ENCODE measurements around the gene EFHD1. TPM values are rescaled to one million over a fixed set of nuclear protein-coding genes. Genes with fewer than 3 reads are reported as not detected.

The EFHD1 gene
- total and polyA plus RNA-seq, 10 donors: 13.6 to 96.2 (median 46.4) TPM

DNA sequence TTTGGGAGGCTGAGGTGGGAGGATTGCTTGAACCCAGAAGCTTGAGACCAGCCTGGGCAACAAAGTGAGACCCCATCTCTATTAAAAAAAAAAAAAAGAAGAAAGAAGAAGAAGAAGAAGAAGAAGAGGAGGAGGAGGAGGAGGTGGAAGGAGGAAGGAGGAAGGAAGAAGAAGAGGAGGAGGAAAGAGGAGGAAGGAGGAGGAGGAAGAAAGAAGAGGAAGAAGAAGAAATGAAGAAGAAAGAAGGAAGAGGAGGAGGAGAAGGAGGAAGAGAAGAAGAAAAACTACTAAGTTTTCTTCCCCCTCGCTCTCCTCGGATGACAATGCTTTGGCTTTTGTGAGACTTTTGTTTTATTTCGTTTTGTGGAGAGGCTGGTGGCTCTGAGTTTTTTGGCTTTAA, 30.1 kb upstream of the EFHD1 start:
- no peaks in the 10 kb centered on the region for H3K9me3 ChIP-seq
- intact Hi-C loops (cut with DNase I; ENCODE audit: low total_unique reads): no loop called here
- H3K36me3 ChIP-seq: no peaks in the 10 kb centered on the region
- 57 to 76% (median 69%) methylated on average over 3 of the region's 3 CpGs for WGBS, 5 donors
- no peak for DNase-seq
- no peaks in the 10 kb centered on the region for H3K27me3 ChIP-seq (replicated peaks in 1 of 7)
- no peak overlapping the region for H3K4me3 ChIP-seq
- TF ChIP-seq POLR2A (IDR thresholded peaks at IDR 0.05) (no peak), POLR2AphosphoS5 (IDR thresholded peaks at IDR 0.05) (no peak)
- TF ChIP-seq, protein P1, sequence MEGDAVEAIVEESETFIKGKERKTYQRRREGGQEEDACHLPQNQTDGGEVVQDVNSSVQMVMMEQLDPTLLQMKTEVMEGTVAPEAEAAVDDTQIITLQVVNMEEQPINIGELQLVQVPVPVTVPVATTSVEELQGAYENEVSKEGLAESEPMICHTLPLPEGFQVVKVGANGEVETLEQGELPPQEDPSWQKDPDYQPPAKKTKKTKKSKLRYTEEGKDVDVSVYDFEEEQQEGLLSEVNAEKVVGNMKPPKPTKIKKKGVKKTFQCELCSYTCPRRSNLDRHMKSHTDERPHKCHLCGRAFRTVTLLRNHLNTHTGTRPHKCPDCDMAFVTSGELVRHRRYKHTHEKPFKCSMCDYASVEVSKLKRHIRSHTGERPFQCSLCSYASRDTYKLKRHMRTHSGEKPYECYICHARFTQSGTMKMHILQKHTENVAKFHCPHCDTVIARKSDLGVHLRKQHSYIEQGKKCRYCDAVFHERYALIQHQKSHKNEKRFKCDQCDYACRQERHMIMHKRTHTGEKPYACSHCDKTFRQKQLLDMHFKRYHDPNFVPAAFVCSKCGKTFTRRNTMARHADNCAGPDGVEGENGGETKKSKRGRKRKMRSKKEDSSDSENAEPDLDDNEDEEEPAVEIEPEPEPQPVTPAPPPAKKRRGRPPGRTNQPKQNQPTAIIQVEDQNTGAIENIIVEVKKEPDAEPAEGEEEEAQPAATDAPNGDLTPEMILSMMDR (IDR thresholded peaks at IDR 0.05 in 8 of 11, conservative IDR thresholded peaks at IDR 0.05 in 3 of 11): no peak
- peaks cover 0 to 15% (median 11%) of the 10 kb centered on the region in 6 donors for H3K4me1 ChIP-seq
- H3K27ac ChIP-seq: no peak overlapping the region

DNA sequence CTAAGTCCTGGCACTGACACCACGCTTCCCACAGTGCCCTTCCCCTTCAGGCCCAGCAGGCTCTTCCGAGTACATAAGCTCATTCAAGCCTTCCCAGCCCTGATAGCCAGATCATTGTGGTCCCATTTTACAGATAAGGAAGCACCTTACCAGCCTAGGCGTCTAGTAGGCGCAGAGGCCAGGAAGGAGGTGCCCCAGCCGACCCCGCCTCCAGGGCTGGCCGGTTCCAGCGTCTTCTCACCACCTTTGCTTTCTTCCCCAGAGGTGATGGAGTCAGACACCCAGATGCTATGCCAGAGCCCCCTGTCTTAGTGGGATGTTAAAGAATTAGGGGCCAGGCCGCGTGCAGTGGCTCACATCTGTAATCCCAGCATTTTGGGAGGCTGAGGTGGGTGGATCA, 28.9 kb upstream of the EFHD1 start:
- Histone ChIP-seq H3K4me3 (no peak overlapping the region), H3K4me1 (peaks cover 0 to 15% (median 11%) of the 10 kb centered on the region in 6 donors), H3K36me3 (no peaks in the 10 kb centered on the region), H3K27ac (no peak overlapping the region), H3K9me3 (no peaks in the 10 kb centered on the region), H3K27me3 (replicated peaks in 1 of 7) (no peaks in the 10 kb centered on the region)
- DNase-seq: no peak
- intact Hi-C loops (cut with DNase I; ENCODE audit: low total_unique reads): no loop called here
- no peak for TF ChIP-seq POLR2A (IDR thresholded peaks at IDR 0.05)
- no peak for TF ChIP-seq POLR2AphosphoS5 (IDR thresholded peaks at IDR 0.05)
- TF ChIP-seq, protein P1 (IDR thresholded peaks at IDR 0.05 in 8 of 11, conservative IDR thresholded peaks at IDR 0.05 in 3 of 11): no peak
- 91 to 95% (median 91%) methylated on average over 10 of the region's 10 CpGs for WGBS, 5 donors

GRCh38 chr2:232607011-232607410, 26.4 kb upstream of the EFHD1 start:
- DNase-seq: peak; percentile 29
- intact Hi-C loops (cut with DNase I; ENCODE audit: low total_unique reads): loop anchor here (5.0 kb wide), 1 partner anchor 640 kb away; no protein-coding TSS in a partner anchor
- no peak overlapping the region for H3K4me3 ChIP-seq
- no peak overlapping the region for H3K27ac ChIP-seq
- no peaks in the 10 kb centered on the region for H3K36me3 ChIP-seq
- TF ChIP-seq POLR2A (IDR thresholded peaks at IDR 0.05) (no peak), POLR2AphosphoS5 (IDR thresholded peaks at IDR 0.05) (no peak)
- TF ChIP-seq, protein P1 (IDR thresholded peaks at IDR 0.05 in 8 of 11, conservative IDR thresholded peaks at IDR 0.05 in 3 of 11): no peak
- H3K27me3 ChIP-seq (replicated peaks in 1 of 7): no peaks in the 10 kb centered on the region
- peaks cover 0 to 15% (median 13%) of the 10 kb centered on the region in 6 donors for H3K4me1 ChIP-seq
- WGBS, 5 donors: 89 to 95% (median 92%) methylated on average over 17 of the region's 17 CpGs
- no peaks in the 10 kb centered on the region for H3K9me3 ChIP-seq

- intact Hi-C loops (cut with DNase I; ENCODE audit: low total_unique reads): loop anchor here (5.0 kb wide), 2 partner anchors 53 to 638 kb away; no protein-coding TSS in a partner anchor
- Histone ChIP-seq H3K27me3 (replicated peaks in 1 of 7) (no peaks in the 10 kb centered on the region), H3K9me3 (no peaks in the 10 kb centered on the region), H3K36me3 (no peaks in the 10 kb centered on the region), H3K27ac (no peak overlapping the region), H3K4me3 (no peak overlapping the region), H3K4me1 (peaks cover 0 to 15% (median 13%) of the 10 kb centered on the region in 6 donors)
- TF ChIP-seq, protein P1 (IDR thresholded peaks at IDR 0.05 in 8 of 11, conservative IDR thresholded peaks at IDR 0.05 in 3 of 11): no peak
- TF ChIP-seq POLR2A (IDR thresholded peaks at IDR 0.05) (no peak), POLR2AphosphoS5 (IDR thresholded peaks at IDR 0.05) (no peak)
- 86 to 93% (median 89%) methylated on average over 7 to 8 of the region's 8 CpGs for WGBS, 5 donors
- peak; percentile 57 for DNase-seq
Observed at GRCh38 chr2:232609607-232610006, 23.8 kb upstream of the EFHD1 start.
